GM13976 (cell line): ENCODE measurements around the gene DVL1.

Source experiments
- DNase-seq: peaks from one replicate; pipeline ENCODE4 v3.0.0; 2012; ENCODE audit warnings: low spot score
- in situ Hi-C: fragments of 300-500 bp; cut with MboI; formaldehyde crosslinking; loops from one replicate; pipeline ENCODE4 v1.12.0; 2022; ENCODE audit warnings: low sequenced_read_pairs, mixed read lengths, inconsistent platforms; ENCODE audit not compliant: unreplicated experiment
- TF ChIP-seq, protein P1 (sequence below): IDR thresholded peaks from 2 replicates; pipeline ENCODE4 v1.5.1; 2012; ENCODE audit warnings: borderline replicate concordance, mild to moderate bottlenecking; ENCODE audit not compliant: insufficient read depth; ENCODE audit errors: extremely low read depth, missing control alignments, control extremely low read depth

The DVL1 gene

DNA sequence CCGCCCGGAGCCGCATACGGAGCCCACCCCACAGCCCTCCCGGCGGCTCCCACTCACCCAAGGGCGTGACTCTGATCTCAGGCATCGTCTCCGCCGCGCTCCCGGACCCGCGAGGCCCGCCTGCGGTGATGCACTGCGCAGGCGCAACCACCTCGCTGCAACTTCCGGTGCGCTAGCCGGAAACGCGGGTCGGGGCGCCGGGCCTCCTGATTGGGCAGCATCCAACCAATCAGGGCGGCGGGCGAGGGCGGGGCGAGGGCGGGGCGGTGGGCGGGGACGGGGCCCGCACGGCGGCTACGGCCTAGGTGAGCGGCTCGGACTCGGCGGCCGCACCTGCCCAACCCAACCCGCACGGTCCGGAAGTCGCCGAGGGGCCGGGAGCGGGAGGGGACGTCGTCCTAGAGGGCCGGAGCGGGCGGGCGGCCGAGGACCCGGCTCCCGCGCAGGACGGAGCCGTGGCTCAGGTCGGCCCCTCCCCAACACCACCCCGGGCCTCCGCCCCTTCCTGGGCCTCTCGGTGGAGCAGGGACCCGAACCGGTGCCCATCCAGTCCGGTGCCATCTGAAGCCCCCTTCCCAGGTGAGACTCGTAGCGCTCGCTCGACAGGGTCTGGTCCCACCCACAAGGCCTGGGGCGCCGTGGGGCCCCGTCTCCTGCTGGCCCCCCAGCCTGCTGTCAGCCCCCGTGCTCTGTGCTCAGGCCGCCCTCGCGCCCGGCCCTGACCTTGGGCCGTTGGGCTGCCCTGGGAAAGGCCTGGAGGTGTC, 24.5 kb downstream of the DVL1 start, which contains the start of the genes CPTP and INTS11:
Gene CPTP, plus strand, starts transcription at position 279 of the 764 bp plus-strand sequence. CDS start 2,109 bp downstream, outside the sequence.
Gene INTS11, minus strand, starts transcription at position 137 of the 764 bp plus-strand sequence. Its CDS starts 52 bp downstream, at position 85.
- peak; percentile 99 for DNase-seq
- TF ChIP-seq, protein P1, sequence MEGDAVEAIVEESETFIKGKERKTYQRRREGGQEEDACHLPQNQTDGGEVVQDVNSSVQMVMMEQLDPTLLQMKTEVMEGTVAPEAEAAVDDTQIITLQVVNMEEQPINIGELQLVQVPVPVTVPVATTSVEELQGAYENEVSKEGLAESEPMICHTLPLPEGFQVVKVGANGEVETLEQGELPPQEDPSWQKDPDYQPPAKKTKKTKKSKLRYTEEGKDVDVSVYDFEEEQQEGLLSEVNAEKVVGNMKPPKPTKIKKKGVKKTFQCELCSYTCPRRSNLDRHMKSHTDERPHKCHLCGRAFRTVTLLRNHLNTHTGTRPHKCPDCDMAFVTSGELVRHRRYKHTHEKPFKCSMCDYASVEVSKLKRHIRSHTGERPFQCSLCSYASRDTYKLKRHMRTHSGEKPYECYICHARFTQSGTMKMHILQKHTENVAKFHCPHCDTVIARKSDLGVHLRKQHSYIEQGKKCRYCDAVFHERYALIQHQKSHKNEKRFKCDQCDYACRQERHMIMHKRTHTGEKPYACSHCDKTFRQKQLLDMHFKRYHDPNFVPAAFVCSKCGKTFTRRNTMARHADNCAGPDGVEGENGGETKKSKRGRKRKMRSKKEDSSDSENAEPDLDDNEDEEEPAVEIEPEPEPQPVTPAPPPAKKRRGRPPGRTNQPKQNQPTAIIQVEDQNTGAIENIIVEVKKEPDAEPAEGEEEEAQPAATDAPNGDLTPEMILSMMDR: no peak
- in situ Hi-C loops: no loop called here

DNA sequence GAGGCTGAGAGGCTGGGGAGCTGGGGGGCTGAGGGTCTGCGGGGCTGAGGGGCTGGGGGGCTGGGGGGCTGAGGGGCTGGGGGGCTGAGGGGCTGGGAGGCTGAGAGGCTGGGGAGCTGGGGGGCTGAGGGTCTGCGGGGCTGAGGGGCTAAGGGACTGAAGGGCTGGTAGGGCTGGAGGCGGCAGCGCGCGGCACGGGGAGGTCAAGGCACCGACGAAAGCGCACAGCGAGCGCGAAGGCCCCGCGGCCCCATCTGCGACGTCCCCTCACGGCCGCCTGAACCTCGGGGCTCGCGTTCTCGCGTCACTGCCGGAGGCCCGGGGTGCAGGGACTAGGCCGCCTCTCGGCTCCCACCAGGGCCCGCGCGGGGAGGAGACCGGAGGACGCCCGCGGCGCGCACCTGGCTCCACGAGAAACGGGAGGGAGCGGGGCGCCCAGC, 25.1 kb downstream of the DVL1 start:
- DNase-seq: no peak
- TF ChIP-seq, protein P1: no peak
- in situ Hi-C loops: no loop called here

DNA sequence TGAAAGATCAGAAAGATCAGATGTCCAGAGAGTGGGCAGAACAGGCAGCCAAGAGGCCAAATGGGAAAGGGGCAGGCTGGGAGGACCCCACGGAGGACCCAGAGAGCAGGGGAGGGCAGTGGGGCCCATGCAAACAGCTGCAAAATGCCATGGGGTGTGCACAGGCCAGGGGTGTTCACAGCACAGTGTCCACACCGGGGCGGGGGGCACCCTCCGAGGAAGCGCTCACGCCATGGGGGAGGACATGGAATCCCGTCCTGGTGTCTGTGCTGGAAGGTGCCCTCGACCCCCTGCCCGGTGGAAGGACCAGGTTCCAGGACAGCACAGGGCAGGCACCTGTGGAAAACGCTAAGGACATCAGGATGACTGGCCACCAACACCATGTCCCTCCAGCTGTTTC, 26.3 kb downstream of the DVL1 start:
- TF ChIP-seq, protein P1: no peak
- in situ Hi-C loops: no loop called here
- DNase-seq: no peak

DNA sequence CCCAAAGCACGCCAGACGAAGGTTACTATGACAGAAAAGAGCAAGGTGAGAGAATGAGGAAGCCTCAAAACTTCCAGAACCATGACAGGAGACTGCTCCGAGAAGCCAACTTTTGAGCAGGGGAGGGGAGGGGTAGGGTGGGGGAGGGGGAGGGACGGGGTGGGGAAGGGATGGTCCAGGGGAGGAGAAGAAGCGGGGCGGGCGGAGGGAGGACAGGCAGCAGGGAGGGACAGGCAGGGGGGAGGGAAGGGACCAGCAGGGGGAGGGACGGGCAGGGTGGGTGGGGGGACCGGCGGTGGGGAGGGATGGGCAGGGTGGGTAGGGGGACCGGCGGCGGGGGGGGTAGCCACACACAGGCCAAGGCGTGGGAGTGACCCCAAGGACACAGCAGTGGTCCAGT, 26.8 kb downstream of the DVL1 start:
- DNase-seq: no peak
- TF ChIP-seq, protein P1: no peak
- in situ Hi-C loops: no loop called here

DNA sequence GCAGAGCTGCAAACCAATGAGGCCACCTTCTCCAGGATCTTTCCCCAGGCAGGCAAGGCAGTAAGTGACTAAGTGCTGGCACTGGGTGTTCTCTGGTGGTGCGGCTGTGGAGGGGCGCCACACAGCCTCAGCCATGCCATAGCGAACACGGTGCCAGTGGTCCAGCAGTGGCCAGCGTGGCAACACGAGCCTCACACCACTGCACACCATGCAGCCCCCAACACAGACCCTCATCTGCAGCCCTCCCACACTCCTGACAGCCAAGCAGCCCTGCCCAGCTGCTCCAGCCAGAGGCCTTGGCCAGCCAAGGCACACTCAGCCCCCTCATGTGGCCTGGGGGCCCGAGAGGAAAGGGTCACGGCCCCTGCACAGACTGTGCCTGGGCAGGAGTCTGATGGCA, 27.7 kb downstream of the DVL1 start:
- DNase-seq: no peak
- TF ChIP-seq, protein P1: no peak
- in situ Hi-C loops: no loop called here

DNA sequence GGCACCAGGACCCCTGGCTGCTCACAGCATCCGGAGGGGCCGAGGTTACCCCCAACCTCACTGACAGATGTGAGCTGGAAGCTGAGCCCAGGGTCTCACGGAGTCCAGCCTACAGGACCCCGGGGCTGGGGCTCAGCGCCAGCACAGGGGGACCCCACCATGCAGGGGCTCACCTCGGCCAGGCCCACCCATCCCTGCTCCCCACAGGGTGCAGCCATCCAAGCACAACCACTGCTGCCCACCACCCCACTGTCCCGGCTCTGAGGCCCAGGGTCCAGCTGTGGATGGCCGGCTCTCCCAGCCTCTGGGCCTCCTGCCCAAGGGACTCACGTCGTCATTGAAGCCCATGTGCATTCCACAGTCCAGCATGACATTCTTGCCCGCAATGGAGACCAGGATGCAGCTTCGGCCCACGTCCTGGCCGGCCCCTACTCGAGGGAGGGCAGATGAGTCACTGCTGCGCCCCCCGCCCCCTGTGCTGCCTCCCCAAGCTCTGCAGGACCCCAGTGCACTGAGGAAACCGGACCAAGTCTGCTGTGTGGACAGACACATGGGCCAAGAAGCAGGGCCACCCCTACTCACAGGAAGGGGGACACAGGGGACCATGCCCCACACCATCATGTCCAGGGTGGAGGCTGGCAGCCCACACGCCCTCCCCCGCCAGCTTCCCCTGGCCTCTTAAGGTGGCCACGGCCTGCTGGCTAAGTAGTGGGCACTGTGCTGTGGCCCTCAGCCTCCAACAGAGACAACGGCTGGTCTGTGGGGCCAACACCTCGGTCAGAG, 28.4 kb downstream of the DVL1 start:
- TF ChIP-seq, protein P1: no peak
- no peak for DNase-seq
- in situ Hi-C loops: no loop called here
